H9 (cell line): Measurements from ENCODE around the gene TMEM123. TPM values are rescaled to one million over a fixed set of nuclear protein-coding genes. Genes with fewer than 3 reads are reported as not detected.

ENCODE experiments used
- DNase-seq: peaks from one replicate; pipeline ENCODE4 v3.0.0-alpha.2; 2017
- H2AFZ ChIP-seq: one replicate; pipeline ENCODE4 v1.6.1; 2013; ENCODE audit warnings: mild to moderate bottlenecking, low read length, control low read depth, moderate library complexity
- H2AK5ac ChIP-seq: 2 replicates; pipeline ENCODE4 v1.6.1; 2013; ENCODE audit warnings: low read length, control low read depth, mixed read lengths; ENCODE audit not compliant: insufficient read length
- H2BK120ac ChIP-seq: one replicate; pipeline ENCODE4 v1.6.1; 2013; ENCODE audit warnings: low read depth, mild to moderate bottlenecking, low read length, control low read depth, inconsistent platforms; ENCODE audit not compliant: poor library complexity, severe bottlenecking
- H2BK12ac ChIP-seq: 2 replicates; pipeline ENCODE4 v1.6.1; 2013; ENCODE audit warnings: low read length, control low read depth, mixed read lengths, low read depth; ENCODE audit not compliant: insufficient read length
- H2BK15ac ChIP-seq: 2 replicates; pipeline ENCODE4 v1.6.1; 2013; ENCODE audit warnings: low read depth, low read length, control low read depth
- H2BK20ac ChIP-seq: one replicate; pipeline ENCODE4 v1.6.1; 2013; ENCODE audit warnings: low read depth, mild to moderate bottlenecking, low read length, control low read depth, inconsistent platforms; ENCODE audit not compliant: poor library complexity, severe bottlenecking
- H2BK5ac ChIP-seq: 2 replicates; pipeline ENCODE4 v1.6.1; 2013; ENCODE audit warnings: low read length, control low read depth, mixed read lengths; ENCODE audit not compliant: insufficient read length
- H3K14ac ChIP-seq: 2 replicates; pipeline ENCODE4 v1.6.1; 2013; ENCODE audit warnings: low read length, control low read depth; ENCODE audit not compliant: insufficient read depth
- H3K18ac ChIP-seq: 2 replicates; pipeline ENCODE4 v1.6.1; 2013; ENCODE audit warnings: low read depth, mild to moderate bottlenecking, mixed read lengths, low read length, control low read depth; ENCODE audit not compliant: insufficient read length
- H3K23ac ChIP-seq: 2 replicates; pipeline ENCODE4 v1.6.1; 2013; ENCODE audit warnings: low read length, control low read depth, mixed read lengths, low read depth; ENCODE audit not compliant: insufficient read length
- H3K23me2 ChIP-seq: 2 replicates; pipeline ENCODE4 v1.6.1; 2013; ENCODE audit warnings: low read depth, mild to moderate bottlenecking, mixed read lengths, low read length, control low read depth; ENCODE audit not compliant: insufficient read length, poor library complexity, severe bottlenecking
- H3K27ac ChIP-seq: 2 replicates; pipeline ENCODE4 v1.5.1; 2013; ENCODE audit warnings: low read length, control low read depth, mixed read lengths, low read depth; ENCODE audit not compliant: insufficient read length
- H3K27me3 ChIP-seq: 2 replicates; pipeline ENCODE4 v1.6.1; 2013; ENCODE audit warnings: low read length, control low read depth, inconsistent platforms; ENCODE audit not compliant: insufficient read depth
- H3K4ac ChIP-seq: 2 replicates; pipeline ENCODE4 v1.6.1; 2013; ENCODE audit warnings: low read depth, mild to moderate bottlenecking, control low read depth, inconsistent platforms, low read length, moderate library complexity
- H3K4me1 ChIP-seq: 2 replicates; pipeline ENCODE4 v1.6.1; 2013; ENCODE audit warnings: low read length, control low read depth, inconsistent platforms; ENCODE audit not compliant: insufficient read depth
- H3K4me2 ChIP-seq: 2 replicates; pipeline ENCODE4 v1.6.1; 2013; ENCODE audit warnings: low read length, control low read depth, mixed read lengths; ENCODE audit not compliant: insufficient read length, insufficient read depth
- H3K56ac ChIP-seq: 2 replicates; pipeline ENCODE4 v1.6.1; 2013; ENCODE audit warnings: low read depth, mild to moderate bottlenecking, mixed read lengths, low read length, control low read depth; ENCODE audit not compliant: insufficient read length
- H3K79me1 ChIP-seq: 2 replicates; pipeline ENCODE4 v1.6.1; 2013; ENCODE audit warnings: low read depth, mild to moderate bottlenecking, moderate library complexity, low read length, control low read depth, inconsistent platforms; ENCODE audit not compliant: insufficient read depth, poor library complexity, severe bottlenecking
- H3K79me2 ChIP-seq: 2 replicates; pipeline ENCODE4 v1.6.1; 2013; ENCODE audit warnings: low read length, control low read depth, inconsistent platforms; ENCODE audit not compliant: insufficient read depth
- H3K9ac ChIP-seq: 2 replicates; pipeline ENCODE4 v1.6.1; 2013; ENCODE audit warnings: low read length, control low read depth, mixed read lengths; ENCODE audit not compliant: insufficient read length; ENCODE audit errors: extremely low read depth
- H3K9me3 ChIP-seq: one replicate; pipeline ENCODE4 v1.6.1; 2013; ENCODE audit warnings: low read depth, low read length, inconsistent platforms; ENCODE audit not compliant: control insufficient read depth
- H3T11ph ChIP-seq: one replicate; pipeline ENCODE4 v1.6.1; 2013; ENCODE audit warnings: mild to moderate bottlenecking, low read length, control low read depth, inconsistent platforms
- H4K20me1 ChIP-seq: one replicate; pipeline ENCODE4 v1.6.1; 2013; ENCODE audit not compliant: control insufficient read depth, insufficient read length, insufficient read depth
- H4K5ac ChIP-seq: 2 replicates; pipeline ENCODE4 v1.6.1; 2013; ENCODE audit warnings: low read depth, mild to moderate bottlenecking, mixed read lengths, low read length, control low read depth; ENCODE audit not compliant: insufficient read length
- H4K8ac ChIP-seq: replicated peaks from 2 replicates; pipeline ENCODE4 v1.6.1; 2013; ENCODE audit warnings: low read length, control low read depth, mixed read lengths, low read depth; ENCODE audit not compliant: insufficient read length
- H4K91ac ChIP-seq: 2 replicates; pipeline ENCODE4 v1.6.1; 2013; ENCODE audit warnings: low read depth, mild to moderate bottlenecking, moderate library complexity, mixed read lengths, low read length, control low read depth; ENCODE audit not compliant: insufficient read length
- H3K27ac Mint-ChIP-seq, 3 experiments: 2 replicates in 2 of 3; 3 replicates in 1 of 3; pipeline ENCODE4 v1.8.0; 2020 to 2021; ENCODE audit warnings: mixed read lengths in 3 of 3, mild to moderate bottlenecking in 1 of 3, moderate library complexity in 1 of 3
- H3K27me3 Mint-ChIP-seq: 2 replicates; pipeline ENCODE4 v1.8.0; 2021; ENCODE audit warnings: low read depth, mild to moderate bottlenecking, moderate library complexity, mixed read lengths
- H3K36me3 Mint-ChIP-seq, 3 experiments: 2 replicates in 2 of 3; 3 replicates in 1 of 3; pipeline ENCODE4 v1.8.0; 2020 to 2021; ENCODE audit warnings: low read depth in 3 of 3, mixed read lengths in 3 of 3; ENCODE audit not compliant: insufficient read depth in 1 of 3
- H3K4me1 Mint-ChIP-seq, 2 experiments: 2 replicates each; pipeline ENCODE4 v1.8.0; 2020; ENCODE audit warnings: mixed read lengths in 2 of 2
- H3K4me3 Mint-ChIP-seq, 2 experiments: 2 replicates in 1 of 2; 3 replicates in 1 of 2; pipeline ENCODE4 v1.8.0; 2020 to 2021; ENCODE audit warnings: mild to moderate bottlenecking in 2 of 2, mixed read lengths in 2 of 2, moderate library complexity in 1 of 2
- H3K9me3 Mint-ChIP-seq, 2 experiments: 2 replicates in 1 of 2; 3 replicates in 1 of 2; pipeline ENCODE4 v1.8.0; 2020; ENCODE audit warnings: mild to moderate bottlenecking in 2 of 2, mixed read lengths in 2 of 2, moderate library complexity in 1 of 2
- total RNA-seq: library from RNA; stranded (reverse); gene quantifications from 2 replicates; pipeline ENCODE4 v1.2.1, GENCODE V29; 2021
- TF ChIP-seq, protein P1 (sequence below): fragments of 200-600 bp; sonication (generic); conservative IDR thresholded peaks from 3 replicates; pipeline ENCODE4 v1.8.0; 2021; ENCODE audit warnings: antibody characterized with exemption, mild to moderate bottlenecking

The TMEM123 gene
- total RNA-seq, 1 experiment from 2014 or later = 76.7 TPM

GRCh38 chr11:102459393-102459792 lies 6.8 kb upstream of the TMEM123 start:
- Histone ChIP-seq H2BK15ac (no peak overlapping the region), H3K56ac (no peak overlapping the region), H3K27me3 (no peaks in the 10 kb centered on the region), H4K5ac (no peak overlapping the region), H4K91ac (no peak overlapping the region), H3K23me2 (no peaks in the 10 kb centered on the region), H2BK120ac (no peak overlapping the region), H4K8ac (no peak overlapping the region), H3K9me3 (no peaks in the 10 kb centered on the region), H2BK20ac (no peak overlapping the region), H3K79me2 (no peaks in the 10 kb centered on the region; the same call in 1 of the 2 replicates), H2BK12ac (no peak overlapping the region), H2BK5ac (no peak overlapping the region), H3K4me1 (no peaks in the 10 kb centered on the region), H4K20me1 (no peaks in the 10 kb centered on the region), H3T11ph (no peak overlapping the region), H2AK5ac (no peak overlapping the region), H3K27ac (no peak overlapping the region), H2AFZ (no peak overlapping the region), H3K4ac (no peak overlapping the region), H3K79me1 (no peaks in the 10 kb centered on the region), H3K9ac (no peak overlapping the region), H3K23ac (no peak overlapping the region), H3K4me2 (no peak overlapping the region), H3K18ac (no peak overlapping the region), H3K14ac (no peak overlapping the region)
- H3K4me1 Mint-ChIP-seq = peaks cover 18 to 19% of the 10 kb centered on the region in 2 experiments
- DNase-seq = no peak
- H3K27ac Mint-ChIP-seq = no peak overlapping the region
- H3K4me3 Mint-ChIP-seq = no peak overlapping the region
- no peaks in the 10 kb centered on the region; a peak in 1 of 5 replicates for H3K9me3 Mint-ChIP-seq
- no peaks in the 10 kb centered on the region; a peak in 1 of 7 replicates for H3K36me3 Mint-ChIP-seq
- H3K27me3 Mint-ChIP-seq = peaks cover 41% of the 10 kb centered on the region
- TF ChIP-seq, protein P1, sequence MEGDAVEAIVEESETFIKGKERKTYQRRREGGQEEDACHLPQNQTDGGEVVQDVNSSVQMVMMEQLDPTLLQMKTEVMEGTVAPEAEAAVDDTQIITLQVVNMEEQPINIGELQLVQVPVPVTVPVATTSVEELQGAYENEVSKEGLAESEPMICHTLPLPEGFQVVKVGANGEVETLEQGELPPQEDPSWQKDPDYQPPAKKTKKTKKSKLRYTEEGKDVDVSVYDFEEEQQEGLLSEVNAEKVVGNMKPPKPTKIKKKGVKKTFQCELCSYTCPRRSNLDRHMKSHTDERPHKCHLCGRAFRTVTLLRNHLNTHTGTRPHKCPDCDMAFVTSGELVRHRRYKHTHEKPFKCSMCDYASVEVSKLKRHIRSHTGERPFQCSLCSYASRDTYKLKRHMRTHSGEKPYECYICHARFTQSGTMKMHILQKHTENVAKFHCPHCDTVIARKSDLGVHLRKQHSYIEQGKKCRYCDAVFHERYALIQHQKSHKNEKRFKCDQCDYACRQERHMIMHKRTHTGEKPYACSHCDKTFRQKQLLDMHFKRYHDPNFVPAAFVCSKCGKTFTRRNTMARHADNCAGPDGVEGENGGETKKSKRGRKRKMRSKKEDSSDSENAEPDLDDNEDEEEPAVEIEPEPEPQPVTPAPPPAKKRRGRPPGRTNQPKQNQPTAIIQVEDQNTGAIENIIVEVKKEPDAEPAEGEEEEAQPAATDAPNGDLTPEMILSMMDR = no peak
